Neural cell (in vitro differentiated cells): ENCODE data around the gene MIPOL1. TPM values are rescaled to one million over a fixed set of nuclear protein-coding genes. Genes with fewer than 3 reads are reported as not detected.

Source experiments
- H2AFZ ChIP-seq: fragments of 200-600, 300-800 bp; sonication (generic), shearing (Covaris generic); 2 replicates; pipeline ENCODE4 v1.6.0; 2014; ENCODE audit warnings: low read depth, mild to moderate bottlenecking, antibody characterized with exemption, low read length, moderate library complexity
- H3F3A ChIP-seq: fragments of 200-600 bp; shearing (Covaris generic); 2 replicates; pipeline ENCODE4 v1.6.1; 2016; ENCODE audit warnings: mild to moderate bottlenecking, moderate library complexity, mixed read lengths, antibody characterized with exemption, low read length; ENCODE audit not compliant: insufficient read depth, poor library complexity, severe bottlenecking
- H3K27ac ChIP-seq: fragments of 200-600, 300-800 bp; sonication (generic), shearing (Covaris generic); 2 replicates; pipeline ENCODE4 v1.5.1; 2014; ENCODE audit warnings: mild to moderate bottlenecking, low read length, moderate library complexity
- H3K27me3 ChIP-seq: fragments of 300-800, 200-600 bp; sonication (generic), shearing (Covaris generic); 2 replicates; pipeline ENCODE4 v1.6.0; 2014; ENCODE audit warnings: mild to moderate bottlenecking, low read depth, low read length, moderate library complexity; ENCODE audit not compliant: insufficient read depth
- H3K36me3 ChIP-seq: fragments of 300-800, 200-600 bp; sonication (generic), shearing (Covaris generic); 2 replicates; pipeline ENCODE4 v1.5.1; 2014; ENCODE audit warnings: mild to moderate bottlenecking, antibody characterized with exemption, low read length, moderate library complexity; ENCODE audit not compliant: insufficient read depth
- H3K4me2 ChIP-seq: fragments of 300-800, 200-600 bp; sonication (generic), shearing (Covaris generic); 2 replicates; pipeline ENCODE4 v1.6.0; 2014; ENCODE audit warnings: mild to moderate bottlenecking, low read length
- H3K4me3 ChIP-seq: fragments of 300-800, 200-600 bp; sonication (generic), shearing (Covaris generic); 2 replicates; pipeline ENCODE4 v1.5.1; 2014; ENCODE audit warnings: mild to moderate bottlenecking, low read length, moderate library complexity
- H3K79me2 ChIP-seq: fragments of 200-600 bp; shearing (Covaris generic); replicated peaks from 2 replicates; pipeline ENCODE4 v1.6.0; 2014; ENCODE audit warnings: mild to moderate bottlenecking, low read length, moderate library complexity; ENCODE audit not compliant: insufficient read depth
- H3K9ac ChIP-seq: fragments of 300-800, 200-600 bp; sonication (generic), shearing (Covaris generic); 2 replicates; pipeline ENCODE4 v1.6.1; 2016; ENCODE audit warnings: mild to moderate bottlenecking, low read length, mixed read lengths
- H3K9me2 ChIP-seq: fragments of 200-600 bp; shearing (Covaris generic); 2 replicates; pipeline ENCODE4 v1.6.1; 2016; ENCODE audit warnings: mild to moderate bottlenecking, low read length, mixed read lengths; ENCODE audit not compliant: insufficient read depth
- H3K9me3 ChIP-seq: fragments of 200-600, 300-800 bp; sonication (generic), shearing (Covaris generic); 2 replicates; pipeline ENCODE4 v1.6.1; 2016; ENCODE audit warnings: mild to moderate bottlenecking, mixed run types, low read length, moderate library complexity, mixed read lengths
- H4K20me1 ChIP-seq: fragments of 200-600 bp; shearing (Covaris generic); 2 replicates; pipeline ENCODE4 v1.6.1; 2016; ENCODE audit warnings: mild to moderate bottlenecking, mixed run types; ENCODE audit not compliant: insufficient read depth
- EP300 ChIP-seq: fragments of 450-650 bp; conservative IDR thresholded peaks from 2 replicates; pipeline ENCODE4 v1.6.1; 2014; ENCODE audit warnings: antibody characterized with exemption, mild to moderate bottlenecking, moderate library complexity; ENCODE audit not compliant: poor library complexity, severe bottlenecking
- EZH2 ChIP-seq: fragments of 200-600, 300-800 bp; shearing (Covaris generic), sonication (generic); IDR thresholded peaks from 2 replicates; pipeline ENCODE4 v1.6.1; 2014; ENCODE audit warnings: antibody characterized with exemption, low read length, borderline replicate concordance, mild to moderate bottlenecking; ENCODE audit not compliant: insufficient read depth, poor library complexity, severe bottlenecking
- MXI1 ChIP-seq: fragments of 450-650 bp; conservative IDR thresholded peaks from 2 replicates; pipeline ENCODE4 v1.6.1; 2014; ENCODE audit warnings: antibody characterized with exemption, mild to moderate bottlenecking; ENCODE audit not compliant: poor library complexity, severe bottlenecking
- POLR2AphosphoS5 ChIP-seq: IDR thresholded peaks from 2 replicates; pipeline ENCODE4 v1.6.1; 2012
- RAD21 ChIP-seq: fragments of 450-650 bp; conservative IDR thresholded peaks from 2 replicates; pipeline ENCODE4 v1.6.1; 2014; ENCODE audit warnings: antibody characterized with exemption, mild to moderate bottlenecking, moderate library complexity
- SMC3 ChIP-seq: fragments of 450-650 bp; conservative IDR thresholded peaks from 2 replicates; pipeline ENCODE4 v1.6.1; 2014; ENCODE audit warnings: antibody characterized with exemption, mild to moderate bottlenecking, moderate library complexity; ENCODE audit not compliant: poor library complexity
- TAF1 ChIP-seq: IDR thresholded peaks from 2 replicates; pipeline ENCODE4 v1.6.1; 2012; ENCODE audit warnings: low read depth
- polyA plus RNA-seq: library from polyadenylated mRNA; depleted of rRNA; stranded (reverse); fragments of >200 nt; gene quantifications from 2 replicates; pipeline ENCODE4 v1.2.3, GENCODE V29; 2014
- TF ChIP-seq, protein P1 (sequence below): IDR thresholded peaks from 2 replicates; pipeline ENCODE4 v1.6.1; 2012; ENCODE audit warnings: borderline replicate concordance
- TF ChIP-seq, protein P2 (sequence below): fragments of 450-650 bp; IDR thresholded peaks from 2 replicates; pipeline ENCODE4 v1.5.1; 2014; ENCODE audit warnings: antibody characterized with exemption, mild to moderate bottlenecking, moderate library complexity; ENCODE audit not compliant: poor library complexity, severe bottlenecking

The MIPOL1 gene
- polyA plus RNA-seq, 1 donor from 2014 or later = 1.3 TPM

DNA sequence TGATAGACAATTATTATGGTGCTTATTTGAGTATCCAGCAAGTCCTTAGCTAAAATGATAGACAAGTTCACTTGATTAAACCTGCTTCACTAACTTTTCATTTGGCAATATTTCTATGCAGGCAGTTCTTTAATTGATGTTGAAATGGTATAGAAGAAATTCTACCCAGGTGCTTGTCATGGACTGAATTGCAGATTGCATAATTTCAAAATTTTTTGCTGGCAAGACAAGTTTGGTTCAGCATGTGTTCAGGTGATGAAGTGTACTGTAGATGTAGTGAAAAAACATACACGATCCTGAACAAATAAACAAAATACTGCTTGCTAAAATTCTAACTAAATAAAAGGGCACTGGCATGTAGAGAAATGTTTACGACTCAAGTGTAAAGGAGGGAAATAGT lies 208.4 kb downstream of the MIPOL1 start:
- H3K36me3 ChIP-seq = no peaks in the 10 kb centered on the region
- no peaks in the 10 kb centered on the region for H3K9me3 ChIP-seq
- H4K20me1 ChIP-seq = no peaks in the 10 kb centered on the region
- H3K9ac ChIP-seq = no peak overlapping the region
- H3K27ac ChIP-seq = no peak overlapping the region
- no peaks in the 10 kb centered on the region for H3F3A ChIP-seq
- no peaks in the 10 kb centered on the region for H3K9me2 ChIP-seq
- H3K4me2 ChIP-seq = no peak overlapping the region
- no peak for TF ChIP-seq SMC3
- no peak for TF ChIP-seq EZH2
- no peak for TF ChIP-seq RAD21
- no peak for TF ChIP-seq EP300
- no peak for TF ChIP-seq POLR2AphosphoS5
- TF ChIP-seq, protein P1, sequence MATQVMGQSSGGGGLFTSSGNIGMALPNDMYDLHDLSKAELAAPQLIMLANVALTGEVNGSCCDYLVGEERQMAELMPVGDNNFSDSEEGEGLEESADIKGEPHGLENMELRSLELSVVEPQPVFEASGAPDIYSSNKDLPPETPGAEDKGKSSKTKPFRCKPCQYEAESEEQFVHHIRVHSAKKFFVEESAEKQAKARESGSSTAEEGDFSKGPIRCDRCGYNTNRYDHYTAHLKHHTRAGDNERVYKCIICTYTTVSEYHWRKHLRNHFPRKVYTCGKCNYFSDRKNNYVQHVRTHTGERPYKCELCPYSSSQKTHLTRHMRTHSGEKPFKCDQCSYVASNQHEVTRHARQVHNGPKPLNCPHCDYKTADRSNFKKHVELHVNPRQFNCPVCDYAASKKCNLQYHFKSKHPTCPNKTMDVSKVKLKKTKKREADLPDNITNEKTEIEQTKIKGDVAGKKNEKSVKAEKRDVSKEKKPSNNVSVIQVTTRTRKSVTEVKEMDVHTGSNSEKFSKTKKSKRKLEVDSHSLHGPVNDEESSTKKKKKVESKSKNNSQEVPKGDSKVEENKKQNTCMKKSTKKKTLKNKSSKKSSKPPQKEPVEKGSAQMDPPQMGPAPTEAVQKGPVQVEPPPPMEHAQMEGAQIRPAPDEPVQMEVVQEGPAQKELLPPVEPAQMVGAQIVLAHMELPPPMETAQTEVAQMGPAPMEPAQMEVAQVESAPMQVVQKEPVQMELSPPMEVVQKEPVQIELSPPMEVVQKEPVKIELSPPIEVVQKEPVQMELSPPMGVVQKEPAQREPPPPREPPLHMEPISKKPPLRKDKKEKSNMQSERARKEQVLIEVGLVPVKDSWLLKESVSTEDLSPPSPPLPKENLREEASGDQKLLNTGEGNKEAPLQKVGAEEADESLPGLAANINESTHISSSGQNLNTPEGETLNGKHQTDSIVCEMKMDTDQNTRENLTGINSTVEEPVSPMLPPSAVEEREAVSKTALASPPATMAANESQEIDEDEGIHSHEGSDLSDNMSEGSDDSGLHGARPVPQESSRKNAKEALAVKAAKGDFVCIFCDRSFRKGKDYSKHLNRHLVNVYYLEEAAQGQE = no peak
- no peak for TF ChIP-seq TAF1
- TF ChIP-seq, protein P2, sequence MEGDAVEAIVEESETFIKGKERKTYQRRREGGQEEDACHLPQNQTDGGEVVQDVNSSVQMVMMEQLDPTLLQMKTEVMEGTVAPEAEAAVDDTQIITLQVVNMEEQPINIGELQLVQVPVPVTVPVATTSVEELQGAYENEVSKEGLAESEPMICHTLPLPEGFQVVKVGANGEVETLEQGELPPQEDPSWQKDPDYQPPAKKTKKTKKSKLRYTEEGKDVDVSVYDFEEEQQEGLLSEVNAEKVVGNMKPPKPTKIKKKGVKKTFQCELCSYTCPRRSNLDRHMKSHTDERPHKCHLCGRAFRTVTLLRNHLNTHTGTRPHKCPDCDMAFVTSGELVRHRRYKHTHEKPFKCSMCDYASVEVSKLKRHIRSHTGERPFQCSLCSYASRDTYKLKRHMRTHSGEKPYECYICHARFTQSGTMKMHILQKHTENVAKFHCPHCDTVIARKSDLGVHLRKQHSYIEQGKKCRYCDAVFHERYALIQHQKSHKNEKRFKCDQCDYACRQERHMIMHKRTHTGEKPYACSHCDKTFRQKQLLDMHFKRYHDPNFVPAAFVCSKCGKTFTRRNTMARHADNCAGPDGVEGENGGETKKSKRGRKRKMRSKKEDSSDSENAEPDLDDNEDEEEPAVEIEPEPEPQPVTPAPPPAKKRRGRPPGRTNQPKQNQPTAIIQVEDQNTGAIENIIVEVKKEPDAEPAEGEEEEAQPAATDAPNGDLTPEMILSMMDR = no peak
- TF ChIP-seq MXI1 = no peak
- no peak overlapping the region for H3K4me3 ChIP-seq
- H3K79me2 ChIP-seq = no peaks in the 10 kb centered on the region
- H3K27me3 ChIP-seq = no peaks in the 10 kb centered on the region
- no peak overlapping the region for H2AFZ ChIP-seq

DNA sequence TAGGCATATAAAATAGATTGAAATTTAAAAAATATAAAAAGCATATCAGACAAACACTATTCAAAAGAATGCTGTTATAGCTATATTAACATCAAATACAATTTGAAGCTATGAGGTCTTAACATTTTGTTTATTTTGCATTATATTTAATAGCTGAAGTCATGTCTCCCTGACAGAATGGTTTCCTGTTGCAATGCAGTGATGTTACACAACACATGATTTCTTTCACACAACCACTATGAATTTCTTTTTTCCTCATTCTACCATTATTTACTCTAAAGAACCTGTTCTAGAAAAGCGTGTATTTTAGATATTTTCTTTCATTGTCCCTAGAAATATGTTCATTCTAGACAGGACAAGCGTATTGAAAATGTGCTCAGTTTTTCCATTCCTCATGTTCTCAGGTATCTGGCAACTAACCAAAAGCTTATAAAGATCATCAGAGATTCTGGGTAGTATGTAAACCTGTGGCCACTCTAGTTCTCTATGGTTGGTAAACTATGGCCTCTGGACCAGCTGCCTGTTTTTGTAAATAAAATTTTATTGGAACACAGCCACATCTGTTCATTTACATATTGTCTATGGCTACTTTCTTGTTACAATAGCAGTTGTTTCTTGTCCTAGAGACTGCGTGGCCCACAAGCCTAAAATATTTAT lies 213.5 kb downstream of the MIPOL1 start:
- Histone ChIP-seq H3K4me2 (no peak overlapping the region), H3K36me3 (no peaks in the 10 kb centered on the region), H3K9me3 (no peaks in the 10 kb centered on the region), H3K9me2 (no peaks in the 10 kb centered on the region), H4K20me1 (no peaks in the 10 kb centered on the region), H3K27ac (no peak overlapping the region), H3K27me3 (no peaks in the 10 kb centered on the region), H3K79me2 (no peaks in the 10 kb centered on the region), H3K9ac (no peak overlapping the region), H3K4me3 (no peak overlapping the region), H2AFZ (no peak overlapping the region), H3F3A (no peaks in the 10 kb centered on the region)
- TF ChIP-seq, protein P1 = no peak
- no peak for TF ChIP-seq POLR2AphosphoS5
- TF ChIP-seq EP300 = no peak
- TF ChIP-seq RAD21 = no peak
- no peak for TF ChIP-seq SMC3
- no peak for TF ChIP-seq EZH2
- no peak for TF ChIP-seq TAF1
- TF ChIP-seq, protein P2 = no peak
- no peak for TF ChIP-seq MXI1
